GM19099 (cell line): ENCODE data around the gene EEF1AKMT1.

Source experiments
- POLR2A ChIP-seq: IDR thresholded peaks from 3 replicates; pipeline ENCODE4 v1.6.1; 2011; ENCODE audit warnings: low read depth; ENCODE audit not compliant: insufficient read length; ENCODE audit errors: extremely low read depth

EEF1AKMT1 gene

DNA sequence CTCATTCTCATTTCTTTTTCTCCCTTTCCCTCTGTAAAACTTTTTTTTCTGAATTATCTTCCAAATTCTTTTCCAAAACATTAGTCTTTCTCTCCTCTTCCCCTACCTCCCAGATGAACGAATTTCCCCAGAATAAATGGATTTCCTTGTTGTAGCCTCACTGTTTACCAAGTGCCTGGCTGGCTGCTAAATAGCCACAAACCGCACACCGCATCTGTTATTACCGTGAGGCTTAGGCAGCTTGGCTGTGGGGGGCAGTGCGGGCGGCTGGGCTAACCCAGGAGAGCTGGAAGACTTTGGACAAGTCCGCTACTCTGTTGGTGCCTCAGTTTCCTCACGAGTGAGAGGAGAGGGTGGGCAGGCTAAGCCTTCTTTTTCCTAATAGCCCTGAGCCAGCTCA, 59.6 kb downstream of the EEF1AKMT1 start:
- no peak for TF ChIP-seq POLR2A

DNA sequence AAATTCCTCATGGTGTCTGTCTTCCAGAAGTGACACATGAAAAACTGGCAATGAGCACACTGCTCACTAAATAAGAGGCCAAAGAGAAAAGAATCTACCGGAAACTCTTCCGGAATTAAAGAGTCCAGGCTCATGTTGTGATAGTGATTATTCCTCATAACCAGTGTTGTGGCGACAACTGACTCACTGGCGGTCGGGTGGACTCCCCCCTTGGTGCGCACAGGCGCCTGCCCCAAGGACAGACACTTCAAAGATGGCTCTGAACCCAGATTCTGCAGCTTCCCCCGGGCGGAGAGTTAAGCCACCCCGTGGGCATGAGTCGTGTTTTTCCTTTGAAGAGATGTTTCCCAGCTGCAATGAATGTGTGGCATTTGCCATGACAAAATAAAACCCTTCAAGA, 60.0 kb downstream of the EEF1AKMT1 start:
- no peak for TF ChIP-seq POLR2A

DNA sequence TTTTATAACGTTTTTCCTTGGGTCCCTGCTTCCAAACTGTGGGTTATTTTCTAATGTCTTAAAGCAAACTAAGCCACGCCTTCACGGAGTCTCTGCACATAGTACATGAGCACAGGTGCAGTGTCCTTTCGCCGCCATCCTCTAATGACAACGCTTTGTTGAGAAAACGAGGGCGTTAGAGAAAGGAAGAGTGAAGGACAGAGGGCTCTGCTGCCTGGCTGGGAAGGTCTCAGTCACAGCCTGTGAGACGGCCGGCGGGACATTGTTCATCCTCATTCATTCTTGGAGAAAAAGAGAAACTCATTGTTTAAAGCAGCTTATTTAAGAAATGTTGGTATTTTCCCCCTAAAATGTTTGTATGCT, 60.8 kb downstream of the EEF1AKMT1 start:
- TF ChIP-seq POLR2A, result no peak

DNA sequence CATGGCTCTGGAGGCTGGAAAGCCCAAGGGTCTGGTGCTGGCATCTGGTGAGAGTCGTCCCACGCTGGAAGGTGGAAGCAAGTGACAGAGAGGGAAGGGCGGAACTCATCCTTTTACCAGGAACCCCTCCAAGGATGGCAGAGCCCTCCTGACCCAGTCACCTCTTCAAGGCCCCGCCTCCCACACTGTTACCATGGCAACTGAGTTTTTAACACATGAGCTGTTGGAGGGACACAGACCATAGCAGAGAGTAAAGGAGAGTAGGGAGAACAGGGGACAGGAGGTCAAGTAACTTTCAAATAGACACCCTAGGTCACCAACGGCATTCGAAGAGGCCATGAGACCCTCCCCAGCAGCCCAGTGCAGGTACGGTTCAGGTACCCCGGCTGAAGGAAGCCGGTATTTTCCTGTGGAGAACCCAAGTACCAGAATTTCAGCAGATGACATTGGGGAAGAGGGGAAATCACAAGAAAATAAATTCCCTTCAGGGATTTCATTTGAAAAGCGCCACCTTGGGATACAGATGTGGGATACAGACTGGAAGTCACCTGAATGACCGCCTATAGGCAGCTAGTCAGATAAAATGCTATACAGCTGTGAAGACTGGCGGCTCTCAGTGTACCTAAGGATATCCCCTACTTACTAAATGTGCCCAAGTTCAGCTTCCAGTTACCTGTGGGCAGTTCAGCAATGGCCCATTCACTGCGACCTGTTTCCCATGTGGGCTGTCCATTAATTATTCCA, 62.3 kb downstream of the EEF1AKMT1 start:
- TF ChIP-seq POLR2A, result no peak

DNA sequence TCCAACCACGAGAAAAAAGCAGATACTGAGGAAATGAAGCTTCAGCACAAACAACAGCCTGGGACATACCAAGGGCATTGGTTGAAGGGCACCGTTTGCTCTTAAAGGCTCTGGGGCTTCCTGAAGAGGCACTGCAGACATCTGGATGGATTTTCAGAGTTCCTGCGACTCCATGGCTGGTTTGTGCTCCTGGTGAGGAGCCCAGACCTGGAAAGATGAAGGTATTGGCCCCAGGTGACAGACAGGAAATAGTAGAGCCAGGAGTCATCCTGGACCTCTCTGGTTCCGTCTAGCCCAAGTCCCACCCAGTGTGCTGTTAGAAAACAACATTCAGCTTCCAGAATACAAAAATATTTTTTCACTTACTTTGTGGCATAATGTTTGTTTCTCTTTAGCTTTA, 64.0 kb downstream of the EEF1AKMT1 start:
- TF ChIP-seq POLR2A, result no peak

DNA sequence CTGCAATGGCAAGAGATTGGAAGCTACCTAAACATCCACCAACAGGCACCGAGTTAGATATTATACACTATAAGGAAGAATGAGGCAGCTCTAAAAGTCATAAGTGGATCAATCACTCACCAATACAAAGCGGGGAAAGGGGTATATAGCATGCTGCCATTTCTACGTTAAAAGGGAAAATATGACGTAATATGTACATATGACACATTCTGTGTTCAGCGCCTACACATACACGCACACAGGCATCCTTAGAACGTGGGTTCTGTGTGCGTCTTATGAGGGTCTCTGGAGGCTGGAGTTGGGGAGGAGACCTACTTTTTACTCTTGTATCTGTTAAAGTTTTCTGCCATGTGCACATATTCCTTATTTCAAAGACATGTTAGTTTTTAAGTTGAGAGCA, 64.4 kb downstream of the EEF1AKMT1 start:
- no peak for TF ChIP-seq POLR2A

DNA sequence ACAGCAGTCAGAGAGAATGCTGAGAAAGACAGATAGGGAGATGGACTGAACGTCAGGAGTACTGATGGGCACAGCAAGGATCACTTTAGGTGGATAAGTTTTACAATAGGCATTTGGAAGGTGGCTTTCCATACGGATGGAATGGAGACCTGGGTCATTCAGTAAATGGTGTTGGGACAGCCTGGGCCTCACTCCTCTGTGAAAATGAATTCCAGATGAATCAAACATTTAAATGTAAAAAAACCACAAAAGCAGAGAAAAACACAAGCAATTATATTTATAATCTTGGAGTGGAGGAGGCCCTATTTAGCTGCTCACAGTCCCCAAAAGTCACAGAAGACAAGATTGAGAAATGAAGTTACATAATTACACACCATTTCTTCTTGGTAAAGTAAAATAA, 65.5 kb downstream of the EEF1AKMT1 start:
- no peak for TF ChIP-seq POLR2A

DNA sequence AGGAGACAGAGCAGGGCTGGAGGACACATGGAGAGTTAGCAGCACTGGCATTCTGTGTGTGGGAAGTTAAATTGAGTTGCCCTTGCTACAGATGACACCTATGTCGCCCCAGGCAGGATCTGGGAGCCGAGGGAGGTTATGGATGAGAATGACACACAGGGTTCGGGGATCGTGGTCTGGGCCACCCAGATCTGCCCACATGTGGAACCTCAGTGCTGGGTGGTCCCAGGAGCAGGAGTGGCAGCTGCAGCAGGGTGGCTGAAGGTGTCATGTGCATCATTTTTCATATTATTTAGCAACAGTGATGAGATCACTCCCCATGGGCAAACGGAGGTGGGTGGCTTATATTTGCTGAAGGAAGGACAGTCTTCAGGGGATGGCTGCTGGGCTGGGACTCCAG, 67.1 kb downstream of the EEF1AKMT1 start:
- no peak for TF ChIP-seq POLR2A

DNA sequence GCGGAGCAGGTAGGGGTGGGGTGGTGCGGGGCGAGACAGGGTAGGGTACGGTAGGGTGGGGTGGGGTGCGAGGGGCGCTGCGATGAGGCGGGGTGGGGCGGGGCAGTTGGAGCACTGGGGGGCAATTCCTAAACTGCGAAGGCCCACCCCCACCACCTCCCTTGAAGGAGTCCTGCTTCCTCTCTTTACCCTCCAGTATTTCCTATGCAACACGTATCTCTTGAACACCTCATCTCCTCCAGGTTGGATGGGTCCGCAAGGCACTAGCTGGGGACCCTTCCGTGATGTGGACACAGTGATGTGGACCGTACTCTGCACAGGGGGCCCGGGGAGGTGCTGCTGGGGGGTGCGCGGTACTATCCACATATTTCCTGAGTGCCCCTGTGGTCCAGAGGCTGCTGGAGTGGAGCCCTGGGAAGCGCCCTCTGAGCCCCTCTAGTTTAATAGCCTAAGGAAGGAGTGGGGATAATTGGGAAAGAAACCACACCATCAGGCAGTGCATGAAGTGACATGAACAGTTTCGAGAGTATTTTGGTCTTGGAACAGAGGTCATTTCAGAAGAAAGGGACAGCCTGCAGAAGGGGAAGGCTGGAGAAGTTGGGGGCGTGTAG, 69.2 kb downstream of the EEF1AKMT1 start:
- no peak for TF ChIP-seq POLR2A

DNA sequence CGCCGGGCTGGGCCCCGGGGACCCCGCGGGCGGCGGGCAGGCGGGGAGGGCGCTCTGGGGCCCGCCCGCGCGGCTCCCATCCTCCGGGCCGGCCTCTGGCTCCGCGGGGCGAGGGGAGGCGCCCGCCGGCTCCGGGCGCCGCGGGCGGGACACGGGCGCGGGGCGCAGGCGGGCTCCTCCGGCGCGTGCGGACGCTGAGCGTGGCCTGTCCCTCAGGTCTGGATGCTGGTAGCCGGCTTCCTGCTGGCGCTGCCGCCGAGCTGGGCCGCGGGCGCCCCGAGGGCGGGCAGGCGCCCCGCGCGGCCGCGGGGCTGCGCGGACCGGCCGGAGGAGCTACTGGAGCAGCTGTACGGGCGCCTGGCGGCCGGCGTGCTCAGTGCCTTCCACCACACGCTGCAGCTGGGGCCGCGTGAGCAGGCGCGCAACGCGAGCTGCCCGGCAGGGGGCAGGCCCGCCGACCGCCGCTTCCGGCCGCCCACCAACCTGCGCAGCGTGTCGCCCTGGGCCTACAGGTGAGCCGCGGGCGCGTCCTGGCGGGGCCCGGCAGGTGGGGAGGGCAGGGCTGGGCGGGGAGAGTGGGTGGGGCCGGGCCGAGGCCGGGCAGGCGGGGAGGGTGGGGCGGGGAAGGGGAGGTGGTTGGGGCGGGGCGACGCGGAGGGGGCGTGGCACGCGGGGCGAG, 69.8 kb downstream of the EEF1AKMT1 start:
- peak; percentile 45 for TF ChIP-seq POLR2A

DNA sequence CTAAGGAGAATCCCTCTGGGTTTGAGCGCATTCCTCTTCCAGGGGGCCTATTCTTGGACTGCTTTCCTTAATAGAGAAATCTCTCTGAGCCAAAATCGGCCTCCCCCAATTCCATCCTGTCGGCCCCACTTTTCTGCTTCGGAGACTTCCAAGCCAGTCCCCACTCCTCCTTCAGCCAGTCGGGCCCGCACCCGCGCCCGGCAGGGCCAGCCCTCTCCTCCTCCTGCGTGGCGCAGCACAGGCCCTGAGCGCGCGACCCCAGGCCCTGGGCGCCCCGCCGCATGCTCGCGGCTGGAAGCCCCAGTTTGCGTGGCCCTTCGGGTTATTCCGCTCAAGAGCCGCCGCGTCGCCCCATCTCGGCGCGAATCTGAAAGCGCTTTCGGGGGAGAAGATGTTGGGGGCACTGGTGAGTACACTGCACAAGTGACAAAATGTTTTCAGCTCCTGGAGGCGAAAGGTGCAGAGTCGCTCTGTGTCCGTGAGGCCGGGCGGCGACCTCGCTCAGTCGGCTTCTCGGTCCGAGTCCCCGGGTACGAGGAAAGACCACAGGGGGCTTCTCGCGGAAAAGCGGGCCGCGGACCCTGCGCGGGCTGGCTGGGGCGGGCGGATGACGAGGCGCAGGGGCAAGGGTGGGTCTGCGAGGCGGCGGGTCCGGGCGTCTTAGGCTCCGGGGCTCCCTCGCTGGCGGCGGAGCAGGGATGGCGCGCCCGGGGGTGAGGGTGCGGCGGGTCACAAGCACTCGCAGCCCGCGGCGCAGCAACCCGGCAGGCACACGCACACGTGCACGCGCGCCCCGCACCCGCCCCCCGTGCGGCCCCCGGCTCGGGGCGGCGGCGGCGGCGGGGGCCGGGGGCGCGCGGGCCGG, 70.6 kb downstream of the EEF1AKMT1 start, which contains the start of gene IL17D:
TSS of gene IL17D (plus strand) at position 785 of the 865 bp plus-strand sequence. CDS start 303 bp downstream, outside the sequence.
- no peak for TF ChIP-seq POLR2A

DNA sequence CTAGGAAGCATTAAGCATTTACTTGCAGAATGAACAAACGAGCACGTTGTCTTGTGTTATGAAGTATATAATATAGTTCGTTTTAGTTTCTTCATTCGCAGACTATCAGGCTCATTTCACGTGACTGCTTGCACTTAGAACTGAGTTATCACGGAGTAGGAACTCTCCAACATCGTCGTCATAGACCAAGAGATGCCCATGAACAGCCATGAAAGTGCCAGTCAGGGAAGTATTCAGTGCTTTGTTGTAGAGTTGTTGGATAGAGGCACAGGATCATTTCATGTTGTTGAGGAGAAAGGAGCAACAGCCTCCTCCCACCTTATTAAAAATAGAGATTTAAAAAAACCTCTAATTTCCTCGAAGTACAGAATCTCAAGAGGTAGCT, 71.2 kb downstream of the EEF1AKMT1 start:
- TF ChIP-seq POLR2A, result no peak

DNA sequence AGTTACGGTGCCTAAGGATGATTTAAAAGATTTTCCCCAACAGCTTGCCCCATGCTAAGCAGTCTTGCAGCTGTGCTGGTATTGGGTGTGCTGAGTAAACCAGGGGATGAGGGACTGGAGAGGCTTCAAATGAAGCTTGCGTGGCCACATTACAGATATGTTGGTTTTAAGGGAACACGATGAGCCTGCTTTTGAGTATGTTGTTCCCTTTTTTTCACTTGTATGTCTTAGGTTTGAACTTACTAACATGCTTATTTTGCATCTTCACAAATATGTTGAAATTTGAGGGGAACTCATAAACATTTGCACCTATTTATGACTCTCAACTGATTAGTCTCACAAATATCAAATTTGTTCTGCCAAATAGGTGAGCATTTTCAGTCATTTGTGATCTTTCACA, 72.3 kb downstream of the EEF1AKMT1 start:
- TF ChIP-seq POLR2A, result no peak

DNA sequence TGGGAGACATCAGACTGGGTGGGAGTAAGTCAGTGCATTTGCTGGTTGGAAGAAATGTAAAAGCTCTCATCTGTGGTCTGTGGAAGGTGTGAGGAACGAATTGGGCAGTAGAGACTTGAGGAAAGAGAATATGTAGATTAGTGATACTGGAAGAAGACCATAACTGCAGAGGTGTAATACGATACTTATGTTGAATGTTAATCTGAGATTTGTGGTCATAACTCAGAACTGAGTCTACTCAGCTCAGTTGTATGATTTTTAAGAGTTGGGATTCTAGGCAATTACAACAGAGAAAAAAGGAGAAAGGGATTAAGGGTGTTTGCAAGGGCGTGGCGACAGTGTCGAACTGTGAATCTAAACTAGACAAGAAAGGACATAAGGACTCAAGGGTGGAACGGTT, 73.5 kb downstream of the EEF1AKMT1 start:
- no peak for TF ChIP-seq POLR2A

DNA sequence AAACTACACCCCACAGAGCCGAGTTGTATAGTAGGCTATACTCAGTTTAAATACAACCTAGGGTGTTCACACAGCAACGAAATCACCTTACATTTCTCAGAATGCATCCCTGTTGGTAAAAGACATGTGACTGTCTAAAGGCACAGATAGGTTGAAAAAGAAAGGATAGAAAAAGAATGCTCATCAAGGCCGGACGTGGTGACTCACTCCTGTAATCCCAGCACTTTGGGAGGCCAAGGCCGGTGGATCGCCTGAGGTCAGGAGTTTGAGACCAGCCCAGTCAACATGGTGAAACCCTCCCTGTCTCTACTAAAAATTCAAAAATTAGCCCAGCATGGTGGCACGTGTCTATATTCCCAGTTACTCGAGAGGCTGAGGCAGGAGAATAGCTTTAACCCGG, 74.0 kb downstream of the EEF1AKMT1 start:
- no peak for TF ChIP-seq POLR2A
